T1000 (cell line): ENCODE results near the gene FUNDC1.
"Not testable (repeated sequence)": the region's sequence is repeated elsewhere in the genome, so short reads cannot be mapped to it uniquely, and the experiment has no call there.

Experiments
- DNase-seq: peaks from one replicate; lab custom pipeline; 2025; ENCODE audit warnings: mixed read lengths; lab: John Stamatoyannopoulos, UW

Gene FUNDC1, protein sequence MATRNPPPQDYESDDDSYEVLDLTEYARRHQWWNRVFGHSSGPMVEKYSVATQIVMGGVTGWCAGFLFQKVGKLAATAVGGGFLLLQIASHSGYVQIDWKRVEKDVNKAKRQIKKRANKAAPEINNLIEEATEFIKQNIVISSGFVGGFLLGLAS

DNA sequence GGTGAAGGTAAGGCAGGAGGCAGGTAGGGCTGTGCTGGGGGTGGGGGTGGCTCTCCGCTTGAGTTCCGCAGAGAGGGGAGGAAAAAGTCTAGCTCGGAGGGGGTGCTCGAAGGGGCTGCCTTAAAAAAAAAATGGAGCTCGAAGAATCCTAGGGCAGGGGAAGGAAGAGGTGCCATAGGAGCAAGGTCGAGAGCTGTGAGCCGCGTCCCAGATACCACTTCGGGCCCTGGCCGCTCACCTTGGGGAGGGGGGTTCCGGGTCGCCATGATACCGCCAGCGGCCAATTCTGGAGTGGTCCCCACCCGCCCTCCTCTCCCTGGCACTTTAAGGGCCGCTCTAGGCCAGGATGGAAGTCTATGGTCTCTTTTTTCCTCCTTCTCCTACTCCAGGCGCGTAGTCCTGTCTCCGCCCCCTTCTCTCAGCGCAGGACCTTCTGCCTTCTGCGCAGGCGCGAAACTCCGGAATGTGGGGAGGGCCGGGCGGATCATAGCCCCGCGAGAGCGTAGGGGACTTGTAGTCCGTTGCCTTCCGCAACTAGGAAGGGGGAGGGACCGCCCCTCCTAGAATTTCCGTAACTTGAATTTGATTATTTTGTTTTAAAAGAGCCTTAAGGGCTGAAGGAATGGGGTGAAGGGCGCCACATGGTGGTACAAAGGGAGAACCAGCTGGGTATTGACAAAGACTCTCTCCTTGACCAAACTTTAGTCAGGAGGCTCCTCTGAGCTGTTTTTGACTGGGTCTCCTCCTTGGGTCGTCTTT, at the start of gene FUNDC1:
Gene FUNDC1 (minus strand): TSS at position 293 of the 759 bp plus-strand sequence. CDS start 27 bp downstream, at position 266.
- DNase-seq, result peak; percentile 80

DNA sequence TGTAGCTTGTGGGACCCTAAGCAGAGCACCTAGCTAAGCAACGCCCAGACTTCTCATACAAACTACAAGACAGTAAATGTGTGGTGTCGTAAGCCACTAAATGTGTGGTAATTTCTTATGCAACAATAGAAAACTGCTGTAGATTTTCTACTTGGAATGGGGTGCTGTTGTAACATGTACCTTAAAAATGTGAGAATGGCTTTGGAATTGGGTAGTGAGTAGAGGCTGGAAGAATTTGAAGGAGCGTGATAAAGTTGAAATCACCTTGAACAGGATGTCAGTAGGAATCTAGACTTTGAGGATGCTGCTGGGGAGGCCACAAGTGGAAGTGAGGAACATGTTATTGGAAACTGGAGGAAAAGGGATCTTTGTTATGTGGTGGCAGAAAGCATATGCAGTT, 43.2 kb upstream of the FUNDC1 start:
- DNase-seq, result no peak

DNA sequence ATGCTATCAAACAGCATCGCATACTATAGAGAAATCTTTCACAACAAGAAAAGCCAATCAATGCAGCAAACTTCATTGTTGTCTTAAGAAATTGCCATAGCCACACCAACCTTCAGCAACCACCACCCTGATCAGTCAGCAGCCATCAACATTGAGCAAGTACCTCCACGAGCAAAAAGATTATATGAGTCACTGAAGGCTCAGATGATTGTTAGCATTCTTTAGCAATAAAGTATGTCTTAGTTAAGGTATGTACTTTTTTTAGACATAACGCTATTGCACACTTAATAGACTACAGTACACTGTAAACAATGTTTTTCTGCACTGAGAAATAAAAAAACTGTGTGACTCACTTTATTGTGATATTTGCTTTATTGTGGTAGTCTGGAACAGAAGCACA, 37.8 kb upstream of the FUNDC1 start:
- DNase-seq, result no peak

DNA sequence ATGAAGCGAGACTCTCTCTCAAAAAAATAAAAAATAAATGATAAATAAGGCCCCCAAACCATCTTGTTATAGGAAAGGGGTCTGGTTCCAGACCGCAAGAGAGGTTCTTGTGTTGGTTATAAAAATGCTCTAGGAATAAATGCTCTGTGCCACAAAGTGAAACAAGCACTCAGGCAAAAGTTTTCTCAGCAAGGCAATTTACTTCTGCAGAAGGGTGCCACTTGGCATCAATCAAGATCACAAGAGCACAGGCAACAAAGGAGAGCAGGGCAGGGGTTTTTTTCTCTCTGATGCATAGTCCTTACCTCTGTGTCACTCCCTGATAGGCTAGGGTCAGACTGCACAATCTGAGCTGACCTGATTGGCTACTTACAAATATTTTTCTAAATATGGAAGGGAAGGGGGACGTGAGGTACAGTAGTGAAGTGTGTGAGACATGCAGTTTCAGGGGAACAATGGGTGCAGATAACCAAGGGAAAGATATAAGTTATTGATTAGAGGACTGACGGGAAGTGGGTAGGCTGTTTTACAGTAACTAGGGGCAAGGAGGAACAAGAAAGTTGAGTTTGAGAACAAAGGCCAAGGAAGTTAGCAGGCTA, 29.8 kb upstream of the FUNDC1 start:
- no peak for DNase-seq

DNA sequence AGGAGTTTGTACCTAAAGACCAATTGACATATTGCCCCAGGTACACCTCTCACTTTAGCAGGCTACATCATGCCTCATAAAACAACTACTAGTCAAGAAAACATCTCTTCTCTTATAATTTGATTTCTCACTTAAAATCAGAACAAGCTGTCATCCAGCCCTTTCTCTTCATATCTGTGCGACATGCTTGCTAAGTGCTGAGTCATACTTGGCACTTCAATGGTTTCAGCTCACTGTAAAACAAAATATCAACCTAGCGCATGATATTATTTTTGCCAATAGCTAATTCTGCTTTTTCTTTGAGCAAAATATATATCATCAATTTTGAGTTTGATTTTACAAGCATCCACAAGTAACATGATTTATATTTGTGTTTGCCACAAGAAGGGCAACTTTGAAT, 27.9 kb upstream of the FUNDC1 start:
- no peak for DNase-seq

DNA sequence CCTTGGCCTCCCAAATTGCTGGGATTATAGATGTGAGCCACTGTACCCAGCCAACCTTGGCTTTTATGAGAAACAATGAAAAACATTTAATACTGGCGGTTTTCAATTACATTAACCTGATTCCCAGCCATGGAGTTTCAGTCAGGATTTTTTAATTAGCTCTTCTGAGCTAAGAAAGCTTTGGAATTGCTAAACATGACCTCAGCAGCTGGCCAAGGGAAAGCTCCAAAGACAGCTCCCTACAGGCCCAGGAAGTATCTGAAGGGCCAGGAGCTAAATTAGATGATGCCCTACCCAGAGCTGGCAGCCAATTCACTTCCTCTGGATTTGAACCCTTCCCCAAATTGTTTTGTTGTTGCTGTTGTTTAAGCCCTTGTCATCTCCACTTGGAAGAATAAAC, 26.5 kb upstream of the FUNDC1 start:
- DNase-seq, result no peak

DNA sequence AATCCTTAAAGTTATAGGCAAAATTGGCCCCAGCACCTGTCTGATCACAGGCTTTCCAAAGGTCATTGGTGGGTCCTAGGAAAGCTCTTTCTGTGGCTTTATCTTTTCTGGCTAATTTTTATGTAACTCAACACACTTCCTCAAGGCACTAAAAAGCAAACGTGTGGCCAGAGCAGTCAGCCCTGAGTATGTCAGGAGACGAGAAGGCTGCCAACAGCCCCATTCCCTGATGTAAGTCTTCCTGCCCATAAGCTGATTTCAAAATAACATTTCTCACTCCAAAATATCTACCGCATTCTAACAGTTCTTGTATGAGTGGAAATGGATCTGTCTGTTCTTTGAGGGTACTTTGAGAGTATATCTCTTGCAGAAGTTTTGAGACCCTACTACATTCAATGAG, 25.5 kb upstream of the FUNDC1 start:
- DNase-seq, result no peak

DNA sequence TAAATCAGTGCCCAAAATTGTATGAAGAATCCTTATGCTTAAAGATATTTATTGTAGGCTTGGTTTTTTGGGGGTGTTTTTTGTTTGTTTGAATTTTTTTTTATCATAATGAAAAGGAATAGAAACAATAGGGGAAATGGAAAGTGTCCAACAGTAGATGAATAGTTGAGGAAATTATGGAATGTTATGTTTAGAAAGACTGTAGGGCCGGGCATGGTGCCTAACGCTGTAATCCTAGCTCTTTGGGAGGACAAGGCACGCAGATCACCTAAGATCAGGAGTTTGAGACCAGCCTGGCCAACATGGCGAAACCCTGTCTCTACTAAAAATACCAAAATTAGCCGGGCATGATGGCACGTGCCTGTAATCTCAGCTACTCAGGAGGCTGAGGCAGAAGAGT, 19.2 kb upstream of the FUNDC1 start:
- not testable (repeated sequence) for DNase-seq

DNA sequence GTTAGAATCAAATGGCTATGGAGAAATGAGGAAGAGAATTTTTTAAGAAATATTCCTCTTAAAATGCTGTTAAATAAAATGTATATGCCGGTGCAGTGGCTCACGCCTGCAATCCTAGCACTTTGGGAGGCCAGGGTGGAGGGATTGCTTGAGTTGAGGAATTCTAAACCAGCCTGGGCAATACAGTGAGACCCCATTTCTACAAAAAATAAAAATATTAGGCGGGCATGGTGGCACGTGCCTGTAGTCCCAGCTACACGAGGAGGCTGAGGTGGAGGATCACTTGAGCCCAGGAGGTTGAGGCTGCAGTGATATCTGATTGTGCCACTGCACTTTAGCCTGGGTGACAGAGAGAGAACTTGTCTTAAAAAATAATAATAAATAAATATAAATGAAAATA, 7.9 kb upstream of the FUNDC1 start:
- DNase-seq, result no peak

DNA sequence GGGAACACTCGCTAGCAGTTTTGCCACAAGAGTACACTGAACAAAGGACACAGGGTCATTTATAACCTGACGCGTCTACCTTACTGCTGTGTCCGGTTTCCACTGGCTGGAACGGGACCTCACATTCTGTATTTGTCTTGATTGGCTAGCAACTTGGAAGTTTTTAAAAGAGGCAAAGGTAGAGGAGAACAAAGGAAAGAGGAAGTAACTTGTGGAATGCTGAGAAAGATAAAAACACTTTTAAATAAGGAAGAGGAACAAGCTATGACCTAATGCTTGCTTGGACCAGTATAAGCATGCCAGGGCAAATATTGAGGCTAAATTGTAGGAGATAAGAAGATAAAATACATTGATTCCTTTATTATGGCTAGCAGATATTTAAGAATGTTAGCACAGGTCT, 2.8 kb upstream of the FUNDC1 start:
- DNase-seq, result not testable (repeated sequence)

DNA sequence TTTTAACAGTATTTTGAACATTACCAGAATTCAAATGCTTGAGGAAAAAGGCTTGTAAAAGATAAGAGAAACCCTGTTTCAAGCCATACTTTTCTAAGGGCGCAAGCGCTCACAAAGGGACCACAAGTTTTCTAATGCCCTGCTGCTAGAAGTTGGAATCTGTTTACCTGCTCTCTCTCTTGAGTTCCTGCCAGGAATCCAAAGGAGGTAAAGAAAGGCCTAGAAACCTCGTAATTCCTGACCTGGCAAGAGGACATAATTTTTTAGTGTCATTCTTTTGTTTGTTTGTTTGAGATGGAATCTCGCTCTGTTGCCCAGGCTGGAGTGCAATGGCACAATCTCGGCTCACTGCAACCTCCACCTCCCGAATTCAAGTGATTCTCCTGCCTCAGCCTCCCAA, 1.4 kb upstream of the FUNDC1 start:
- DNase-seq, result no peak

DNA sequence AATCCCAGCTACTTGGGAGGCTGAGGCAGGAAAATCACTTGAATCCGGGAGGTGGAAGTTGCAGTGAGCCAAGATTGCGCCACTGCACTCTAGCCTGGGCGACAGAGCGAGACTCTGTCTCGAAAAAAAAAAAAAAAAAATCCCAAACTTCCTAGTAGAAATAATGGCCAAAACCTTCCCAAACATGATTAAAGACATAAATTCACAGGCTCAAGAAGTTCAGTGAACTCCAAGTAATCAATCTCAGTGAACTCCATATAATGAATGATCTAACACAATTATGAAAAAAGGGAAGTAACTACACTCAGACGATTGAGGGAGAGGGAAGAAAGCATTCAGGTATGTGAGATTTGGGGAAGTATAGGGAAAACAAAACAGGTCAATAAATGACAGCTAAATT, 6.5 kb downstream of the FUNDC1 start:
- DNase-seq, result no peak

DNA sequence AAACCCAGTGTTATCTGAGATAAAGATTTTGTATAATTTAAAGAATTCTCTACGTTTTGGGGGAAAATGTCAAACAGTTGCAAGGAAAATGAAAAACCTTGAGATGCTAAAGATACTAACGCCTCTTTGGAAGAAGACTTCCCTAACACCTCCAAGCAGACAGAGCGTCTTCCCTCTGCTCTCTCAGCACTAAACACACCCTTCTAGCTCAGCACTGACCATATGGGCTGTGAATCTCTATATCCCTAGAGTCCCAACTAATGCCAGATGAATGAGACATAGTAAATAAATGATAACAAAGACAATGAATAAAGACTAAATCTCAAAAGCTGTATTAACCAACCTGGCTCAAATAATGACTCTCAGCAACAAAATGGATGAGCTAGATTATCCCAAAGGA, 13.3 kb downstream of the FUNDC1 start:
- DNase-seq, result no peak

DNA sequence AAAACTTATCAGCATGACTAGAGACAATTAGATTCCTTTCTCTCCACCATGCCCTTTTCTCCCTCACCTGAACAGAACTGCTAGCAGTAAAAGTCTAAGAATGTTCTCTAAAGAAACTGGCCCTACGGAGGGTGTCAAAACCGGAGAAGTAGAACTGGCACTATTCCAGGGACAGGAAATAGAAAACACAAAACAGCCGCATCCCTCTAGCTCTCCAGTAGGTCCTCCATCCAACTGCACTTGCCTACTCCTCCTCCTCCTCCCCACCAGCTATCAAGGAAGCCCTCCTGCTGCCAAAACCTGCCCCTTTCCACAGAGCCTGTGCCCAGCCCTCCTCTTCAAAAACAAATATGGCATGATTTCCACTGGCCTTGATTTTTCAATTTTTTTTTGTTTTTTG, 28.4 kb downstream of the FUNDC1 start:
- no peak for DNase-seq

DNA sequence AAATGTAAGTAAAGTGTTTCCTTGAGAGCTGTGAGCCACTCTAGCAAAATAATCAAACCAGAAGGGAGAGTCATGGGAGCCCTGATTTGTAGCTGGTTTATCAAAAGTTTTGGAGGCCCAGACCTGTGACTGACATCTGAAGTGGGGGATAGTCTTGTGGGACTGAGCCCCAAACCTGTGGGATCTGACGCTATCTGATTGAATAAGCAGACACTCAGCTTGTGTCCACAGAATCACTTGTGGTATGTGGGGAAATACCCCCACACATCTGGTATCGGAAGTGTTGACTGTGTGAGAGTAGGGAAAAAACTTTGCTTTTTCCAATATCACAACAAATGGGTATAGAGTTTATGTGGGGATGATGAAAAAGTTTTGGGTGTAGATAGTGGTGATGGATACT, 35.4 kb downstream of the FUNDC1 start:
- no peak for DNase-seq

DNA sequence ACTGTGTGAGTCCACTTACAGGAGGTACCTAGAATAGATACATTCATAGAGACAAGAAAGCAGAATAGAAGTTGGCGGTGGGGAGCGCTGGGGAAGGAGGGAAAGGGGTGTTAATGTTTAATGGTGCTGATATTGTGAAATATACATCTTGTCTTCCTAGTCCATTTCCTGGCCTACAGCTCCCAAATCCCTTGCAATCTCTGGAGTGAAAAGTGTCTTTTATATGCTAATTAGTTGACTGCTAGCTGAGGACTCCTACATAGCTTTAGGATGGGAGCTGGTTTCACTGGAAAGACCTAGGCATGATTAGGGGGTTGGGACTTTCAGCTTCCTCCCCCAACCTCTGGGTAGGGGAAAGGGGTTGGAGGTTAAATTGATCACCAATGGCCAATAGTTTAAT, 36.0 kb downstream of the FUNDC1 start:
- DNase-seq, result no peak

DNA sequence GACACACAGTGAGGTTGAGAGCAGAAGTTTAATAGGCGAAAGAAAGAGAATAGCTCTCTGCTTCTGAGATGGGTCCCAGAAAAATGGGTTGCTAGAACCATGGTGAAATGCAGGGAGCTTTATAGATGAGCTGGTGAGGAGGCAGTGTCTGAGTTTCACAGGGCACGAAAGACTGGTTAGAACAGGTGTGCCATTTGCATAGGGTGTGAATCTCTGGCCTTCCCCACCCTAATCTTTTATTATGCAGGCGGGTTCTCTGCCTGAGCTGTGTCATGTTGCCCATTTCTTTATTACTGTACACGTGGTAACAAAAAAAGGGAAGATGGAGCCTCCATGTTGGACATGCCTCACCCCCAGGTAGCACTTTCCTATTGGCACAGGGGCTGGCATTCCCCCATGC, 39.1 kb downstream of the FUNDC1 start:
- DNase-seq, result no peak

DNA sequence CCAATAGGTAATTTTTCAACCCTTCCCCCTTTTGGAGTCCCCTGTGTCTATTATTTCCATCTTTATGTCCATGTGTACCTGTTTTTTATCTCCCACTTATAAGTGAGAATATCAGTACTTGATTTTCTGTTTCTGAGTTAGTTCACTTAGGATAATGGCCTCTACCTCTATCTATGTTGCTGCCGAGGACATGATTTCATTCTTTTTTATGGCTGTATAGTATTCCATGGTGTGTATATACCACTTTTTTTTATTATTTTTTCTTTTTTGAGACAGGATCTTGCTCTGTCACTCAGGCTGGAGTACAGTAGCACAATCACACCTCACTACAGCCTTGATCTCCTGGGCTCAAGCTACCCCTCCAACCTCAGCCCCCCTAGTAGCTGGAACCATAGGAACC, 47.6 kb downstream of the FUNDC1 start:
- DNase-seq, result no peak

DNA sequence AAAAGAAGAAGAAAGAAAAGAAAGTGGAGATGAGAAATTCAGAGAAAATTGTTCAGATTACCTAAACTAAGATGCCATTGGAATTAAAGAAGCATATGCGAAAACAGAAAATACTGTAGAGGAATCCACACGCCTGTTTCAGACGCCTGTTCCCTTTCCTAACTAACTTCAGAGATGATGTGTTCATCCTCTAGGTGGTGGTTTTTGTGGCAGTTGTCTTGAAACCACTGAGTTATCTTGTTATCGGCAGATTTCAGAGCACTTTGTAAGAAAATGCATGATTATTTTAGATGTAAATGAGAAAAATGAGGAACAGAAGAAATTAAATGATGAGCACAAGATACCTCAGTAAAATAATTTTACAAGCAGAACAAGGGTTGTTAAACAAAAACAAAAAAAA, 48.3 kb downstream of the FUNDC1 start:
- no peak for DNase-seq

DNA sequence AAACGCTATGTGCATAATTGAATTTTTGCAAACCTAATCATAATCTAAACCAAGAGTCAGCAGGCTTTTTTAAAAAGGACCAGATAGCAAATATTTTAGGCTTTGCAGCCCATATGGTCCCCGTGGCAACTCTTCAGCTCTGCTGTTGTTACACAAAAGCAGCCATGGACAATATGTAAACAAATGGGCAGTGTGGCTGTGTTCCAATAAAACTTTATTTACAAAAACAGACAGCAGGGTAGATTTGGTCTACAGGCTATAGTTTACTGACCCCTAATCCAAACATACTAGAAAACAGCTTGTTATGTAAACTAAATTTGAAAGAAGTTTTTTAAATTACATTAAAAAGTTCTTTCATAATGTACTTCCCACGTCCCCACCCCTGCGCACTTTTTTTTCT, 53.1 kb downstream of the FUNDC1 start:
- no peak for DNase-seq

DNA sequence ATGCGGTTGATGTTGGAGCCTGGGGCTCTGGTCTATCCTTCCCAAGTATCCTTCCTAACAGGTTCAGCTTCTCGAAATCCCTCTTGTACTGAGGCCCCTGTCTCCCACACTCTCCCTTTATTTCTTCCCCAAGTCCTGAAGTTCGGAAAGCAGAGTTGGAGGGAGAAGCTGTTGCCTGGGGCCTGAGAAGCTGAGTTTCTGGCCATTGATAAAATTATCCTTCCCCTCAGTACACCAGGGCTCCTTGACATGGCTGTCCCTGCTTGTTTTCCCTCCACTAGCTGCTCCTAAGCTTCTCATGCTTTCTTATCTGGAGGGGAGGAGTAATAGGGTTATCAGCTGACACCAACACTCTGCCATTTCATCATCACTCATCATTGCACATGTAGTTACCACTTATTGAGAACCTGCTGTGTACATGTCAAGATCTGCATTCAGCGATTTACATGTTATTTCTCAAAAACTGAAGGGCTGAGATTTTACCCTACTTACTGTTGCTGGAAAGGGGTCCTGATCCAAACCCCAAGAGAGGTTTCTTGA, 58.0 kb downstream of the FUNDC1 start:
- DNase-seq, result no peak

DNA sequence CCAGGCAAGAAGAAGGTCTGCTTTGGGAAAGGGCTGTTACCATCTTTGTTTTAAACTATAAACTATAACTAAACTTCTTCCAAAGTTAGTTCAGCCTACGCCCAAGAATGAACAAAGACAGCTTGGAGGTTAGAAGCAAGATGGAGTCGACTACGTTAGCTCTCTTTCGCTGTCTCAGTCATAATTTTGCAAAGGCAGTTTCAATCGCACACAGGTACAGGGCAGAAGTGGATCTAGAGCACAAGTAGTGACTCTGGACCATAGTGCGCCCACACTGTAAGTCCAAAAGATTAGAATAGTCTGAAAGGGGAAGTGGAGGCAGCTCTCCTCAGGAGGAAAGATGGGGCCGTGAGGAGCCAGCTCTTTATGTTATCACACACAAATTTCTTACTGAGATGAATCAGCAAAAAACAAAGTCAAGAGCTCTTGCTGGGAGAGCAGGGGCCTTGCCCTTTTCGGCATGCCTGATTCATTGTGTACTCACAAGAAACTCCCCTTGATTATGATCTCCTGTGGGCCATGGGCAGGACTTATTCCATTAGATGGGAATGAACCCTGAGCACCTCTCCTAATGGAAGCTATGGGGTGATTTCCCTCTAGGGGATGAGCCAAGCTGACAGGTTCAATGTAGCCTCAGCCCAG, 58.6 kb downstream of the FUNDC1 start:
- DNase-seq, result peak; percentile 11

DNA sequence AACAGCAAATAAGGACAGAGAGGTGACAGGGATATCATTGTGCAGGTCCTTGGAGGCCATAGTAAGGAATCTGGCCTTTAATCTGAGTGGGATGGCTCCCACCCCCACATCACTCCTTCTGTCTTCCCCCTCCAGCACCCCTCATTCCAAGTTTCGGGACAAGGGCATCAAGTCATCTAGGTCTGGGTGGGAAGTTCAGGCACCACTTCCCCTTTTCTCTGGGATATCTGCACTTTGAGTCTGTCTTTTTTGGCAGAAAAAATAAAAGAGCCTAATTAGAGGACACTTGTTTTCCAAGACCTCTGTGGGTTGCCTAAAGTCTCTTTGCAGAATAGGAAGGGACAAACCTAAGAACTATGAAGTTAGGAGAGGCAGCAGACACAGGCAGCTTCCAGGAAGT, 60.1 kb downstream of the FUNDC1 start:
- no peak for DNase-seq
